Right lobe of liver (tissue), 6 donors: ENCODE results near the gene ANGPTL4. TPM values are rescaled to one million over a fixed set of nuclear protein-coding genes. Genes with fewer than 3 reads are reported as not detected.
"Not testable (repeated sequence)": the region's sequence is repeated elsewhere in the genome, so short reads cannot be mapped to it uniquely, and the experiment has no call there.

ENCODE experiments used
- ATAC-seq, 4 donors: fragments of 200-7000 bp; cut with Tn5 transposase; one replicate each; pipeline ENCODE4 v1.9.1; 2020; ENCODE audit warnings: mild to moderate bottlenecking in 4 of 4, moderate library complexity in 4 of 4
- DNase-seq, 3 donors: peaks; one replicate each; pipeline ENCODE4 v3.0.0-alpha.2; 2020
- H3K27ac ChIP-seq, 3 donors: fragments of 200-600 bp; one replicate each; pipeline ENCODE4 v1.8.0; 2022
- H3K27me3 ChIP-seq, 2 donors: fragments of 200-600 bp; one replicate each; pipeline ENCODE4 v1.8.0; 2022
- H3K36me3 ChIP-seq, 4 donors: fragments of 200-600 bp; sonication (generic) in 1 of 4; one replicate each; pipeline versions ENCODE4 v1.5.1 to v1.8.0; 2017 to 2022; ENCODE audit warnings: control low read depth in 1 of 4
- H3K4me1 ChIP-seq, 4 donors: fragments of 200-600 bp; sonication (generic) in 1 of 4; one replicate each; pipeline versions ENCODE4 v1.5.1 to v1.8.0; 2017 to 2022; ENCODE audit warnings: control low read depth in 1 of 4
- H3K4me3 ChIP-seq, 3 donors: fragments of 200-600 bp; one replicate each; pipeline ENCODE4 v1.8.0; 2022
- H3K9me3 ChIP-seq, 4 donors: fragments of 200-600 bp; sonication (generic) in 1 of 4; one replicate each; pipeline versions ENCODE4 v1.5.1 to v1.8.0; 2017 to 2022; ENCODE audit warnings: control low read depth in 1 of 4
- POLR2A ChIP-seq: fragments of 450-650 bp; IDR thresholded peaks from one replicate; pipeline ENCODE4 v1.6.1; 2017; ENCODE audit warnings: antibody characterized with exemption, mild to moderate bottlenecking
- WGBS: methylation state at CpG from one replicate; pipeline ENCODE4 v1.1.6; 2018; ENCODE audit warnings: low coverage, low lambda C conversion rate; ENCODE audit not compliant: insufficient coverage; ENCODE audit errors: missing lambda C conversion rate; 5-methylcytosine and 5-hydroxymethylcytosine counted together
- intact Hi-C, 2 donors: fragments of 100-400 bp; cut with DNase I; formaldehyde crosslinking; loops; one replicate each; pipeline versions ENCODE4 v1.11.2 to v1.14.1; 2022
- total RNA-seq, 6 experiments: library from RNA; depleted of rRNA in 2 of 6; stranded (reverse); fragments of >200 nt in 2 of 6; fragmentation: NEBNext Ultra II Directional in 3 of 6; extraction: Animal tissue kit (Norgen Biotek cat#: 25700) in 3 of 6; gene quantifications; one replicate each; pipeline versions ENCODE4 v1.1.0 to v1.2.4, GENCODE V29; 2016 to 2023
- TF ChIP-seq, protein P1 (sequence below), 4 donors: fragments of 200-600 bp in 3 of 4; fragments of 450-650 bp in 1 of 4; IDR thresholded peaks; one replicate each; pipeline versions ENCODE4 v1.5.1 to v1.8.0; 2016 to 2022; ENCODE audit warnings: antibody characterized with exemption in 4 of 4, mild to moderate bottlenecking in 2 of 4
- donor health status: DM: no; HTN: yes; CAD: no.
- donor health status: DM: no; HTN: no; CAD: no.
- donor health status: DM: no; HTN: no; CAD: no.
- donor health status: DM: no; HTN: yes; CAD: no.
- donor health status: DM: no; HTN: yes; CAD: no.

Gene ANGPTL4
- total RNA-seq, 6 experiments from 2014 or later, result 2.3 to 204 (median 125) TPM

DNA sequence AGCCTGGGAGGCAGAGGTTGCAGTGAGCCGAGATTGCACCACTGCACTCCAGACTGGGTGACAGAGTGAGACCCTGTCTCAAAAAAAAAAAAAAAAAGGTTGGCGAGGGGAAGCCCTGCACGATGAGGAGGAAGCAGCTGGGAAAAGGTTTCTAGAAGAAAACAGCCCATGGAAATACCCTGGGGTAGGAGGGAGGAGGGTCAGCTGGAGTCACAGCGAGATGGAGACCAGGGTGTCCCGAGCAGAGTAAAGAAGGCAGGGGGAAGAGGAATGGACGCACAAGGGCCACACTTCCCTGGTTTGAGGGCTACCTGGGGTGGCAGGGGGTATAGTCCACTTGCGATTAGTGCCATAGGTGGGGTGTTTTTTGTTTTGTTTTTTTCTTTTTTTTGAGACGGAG is 27.3 kb upstream of the ANGPTL4 start:
- no peak for ATAC-seq
- peaks cover 0 to 18% of the 10 kb centered on the region in 2 donors for H3K27me3 ChIP-seq
- peaks cover 0 to 5% (median 2%) of the 10 kb centered on the region in 4 donors for H3K4me1 ChIP-seq
- H3K4me3 ChIP-seq, result no peak overlapping the region
- no peak overlapping the region for H3K27ac ChIP-seq
- H3K9me3 ChIP-seq, result no peaks in the 10 kb centered on the region
- TF ChIP-seq, protein P1, sequence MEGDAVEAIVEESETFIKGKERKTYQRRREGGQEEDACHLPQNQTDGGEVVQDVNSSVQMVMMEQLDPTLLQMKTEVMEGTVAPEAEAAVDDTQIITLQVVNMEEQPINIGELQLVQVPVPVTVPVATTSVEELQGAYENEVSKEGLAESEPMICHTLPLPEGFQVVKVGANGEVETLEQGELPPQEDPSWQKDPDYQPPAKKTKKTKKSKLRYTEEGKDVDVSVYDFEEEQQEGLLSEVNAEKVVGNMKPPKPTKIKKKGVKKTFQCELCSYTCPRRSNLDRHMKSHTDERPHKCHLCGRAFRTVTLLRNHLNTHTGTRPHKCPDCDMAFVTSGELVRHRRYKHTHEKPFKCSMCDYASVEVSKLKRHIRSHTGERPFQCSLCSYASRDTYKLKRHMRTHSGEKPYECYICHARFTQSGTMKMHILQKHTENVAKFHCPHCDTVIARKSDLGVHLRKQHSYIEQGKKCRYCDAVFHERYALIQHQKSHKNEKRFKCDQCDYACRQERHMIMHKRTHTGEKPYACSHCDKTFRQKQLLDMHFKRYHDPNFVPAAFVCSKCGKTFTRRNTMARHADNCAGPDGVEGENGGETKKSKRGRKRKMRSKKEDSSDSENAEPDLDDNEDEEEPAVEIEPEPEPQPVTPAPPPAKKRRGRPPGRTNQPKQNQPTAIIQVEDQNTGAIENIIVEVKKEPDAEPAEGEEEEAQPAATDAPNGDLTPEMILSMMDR (IDR thresholded peaks at IDR 0.05), result no peak
- no peak for TF ChIP-seq POLR2A
- no peaks in the 10 kb centered on the region for H3K36me3 ChIP-seq
- intact Hi-C loops, result no loop called here
- DNase-seq, result no peak
- 43% methylated on average over 6 of the region's 8 CpGs for WGBS

DNA sequence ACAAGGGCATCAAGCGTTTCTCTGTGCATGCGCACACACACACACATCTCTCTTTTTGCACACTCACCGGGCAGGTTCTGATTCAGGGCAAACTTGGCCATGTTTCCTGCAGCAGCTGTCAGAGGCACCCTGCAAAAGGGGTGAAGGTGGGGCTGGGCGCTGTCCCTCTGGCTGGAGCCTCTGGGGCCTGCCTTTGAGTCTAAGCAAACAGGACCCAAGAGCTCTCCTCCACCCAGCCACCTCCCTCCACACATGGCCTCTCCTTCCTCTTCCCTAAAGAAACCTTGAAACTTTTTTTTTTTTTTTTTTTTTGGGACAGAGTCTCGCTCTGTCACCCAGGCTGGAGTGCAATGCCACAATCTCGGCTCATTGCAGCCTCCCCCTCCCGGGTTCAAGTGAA is 26.2 kb upstream of the ANGPTL4 start:
- Histone ChIP-seq H3K9me3 (no peaks in the 10 kb centered on the region), H3K4me3 (no peak overlapping the region), H3K27ac (no peak overlapping the region), H3K36me3 (no peaks in the 10 kb centered on the region), H3K27me3 (peaks cover 0 to 18% of the 10 kb centered on the region in 2 donors), H3K4me1 (peaks cover 0 to 6% (median 3%) of the 10 kb centered on the region in 4 donors)
- no peak for ATAC-seq
- no peak for TF ChIP-seq POLR2A
- TF ChIP-seq, protein P1 (IDR thresholded peaks at IDR 0.05), result no peak
- intact Hi-C loops, result no loop called here
- WGBS, result 50% methylated on average over 1 of the region's 7 CpGs
- no peak for DNase-seq

DNA sequence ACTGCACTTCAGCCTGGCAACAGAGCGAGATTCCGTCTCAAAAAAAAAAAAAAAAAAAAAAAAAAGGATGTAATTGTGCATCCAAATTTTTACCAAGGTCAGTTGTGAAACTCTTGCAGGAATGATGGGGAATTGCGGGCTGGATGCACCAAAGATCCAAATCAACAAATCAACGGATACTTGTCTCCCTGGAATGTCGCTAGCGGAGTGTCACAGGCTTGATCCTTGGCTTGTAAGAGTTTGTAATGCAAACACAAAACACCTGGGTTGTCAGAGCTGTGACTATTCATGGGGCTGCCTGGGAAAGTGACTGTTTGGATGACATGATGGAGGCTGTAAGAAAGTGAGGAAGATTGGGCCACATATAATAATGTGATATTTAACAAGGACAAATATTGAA is 25.1 kb upstream of the ANGPTL4 start:
- Histone ChIP-seq H3K36me3 (no peaks in the 10 kb centered on the region), H3K27ac (no peak overlapping the region), H3K9me3 (no peaks in the 10 kb centered on the region), H3K4me3 (no peak overlapping the region), H3K27me3 (peaks cover 0 to 9% of the 10 kb centered on the region in 2 donors), H3K4me1 (peaks cover 0 to 14% (median 3%) of the 10 kb centered on the region in 4 donors)
- intact Hi-C loops, result no loop called here
- ATAC-seq, result no peak
- 48% methylated on average over 4 of the region's 6 CpGs for WGBS
- no peak for DNase-seq
- no peak for TF ChIP-seq POLR2A
- TF ChIP-seq, protein P1 (IDR thresholded peaks at IDR 0.05), result no peak

DNA sequence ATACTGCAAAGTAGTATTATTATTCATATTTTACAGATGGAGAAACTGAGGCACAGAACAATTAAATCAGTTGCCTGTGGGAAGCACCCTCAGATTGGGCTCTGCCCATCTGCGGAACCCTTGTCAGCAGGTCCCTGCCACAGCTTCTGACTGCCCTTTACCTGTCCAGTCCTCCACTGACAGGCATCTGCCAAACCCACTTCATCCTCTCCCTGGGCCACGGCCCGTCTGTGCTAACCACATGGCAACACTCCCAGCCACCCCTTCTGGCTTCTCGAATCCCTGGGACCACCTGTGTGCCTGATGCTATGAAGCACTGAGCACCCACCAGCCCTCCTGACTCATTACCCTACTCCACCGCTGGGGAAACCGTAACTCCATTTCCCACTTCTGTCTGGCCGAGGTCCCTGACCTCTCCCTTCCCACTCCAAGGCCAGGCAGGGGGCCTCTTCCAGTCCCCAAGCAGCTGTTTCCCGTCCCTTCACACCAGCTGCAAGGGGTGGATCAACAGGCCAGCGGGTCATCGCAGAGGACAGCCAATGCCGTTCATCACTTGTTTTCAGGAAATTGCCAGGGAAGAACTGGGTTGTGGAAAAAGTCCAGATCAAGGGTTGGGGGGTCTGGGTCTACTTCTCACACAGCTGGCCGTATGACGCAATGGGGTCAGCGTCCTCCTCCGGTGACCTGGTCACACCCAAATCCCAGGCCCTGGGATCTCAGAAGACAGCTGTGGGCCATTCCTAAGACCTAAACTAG is 23.4 kb upstream of the ANGPTL4 start:
- H3K4me1 ChIP-seq, result peaks cover 0 to 9% (median 0%) of the 10 kb centered on the region in 4 donors
- DNase-seq, result peak; percentile 61 to 73 (median 64)
- peak; percentile 34 to 60 (median 46) for ATAC-seq
- H3K27ac ChIP-seq, result peak overlapping the region in 2 of 3 donors; percentile 16 to 18
- intact Hi-C loops, result no loop called here
- no peak for TF ChIP-seq POLR2A
- TF ChIP-seq, protein P1 (IDR thresholded peaks at IDR 0.05), result peak in 1 of 4 donors; percentile 22
- no peaks in the 10 kb centered on the region for H3K9me3 ChIP-seq
- 19% methylated on average over 15 of the region's 15 CpGs for WGBS
- no peaks in the 10 kb centered on the region for H3K27me3 ChIP-seq
- H3K36me3 ChIP-seq, result no peaks in the 10 kb centered on the region
- no peak overlapping the region for H3K4me3 ChIP-seq

DNA sequence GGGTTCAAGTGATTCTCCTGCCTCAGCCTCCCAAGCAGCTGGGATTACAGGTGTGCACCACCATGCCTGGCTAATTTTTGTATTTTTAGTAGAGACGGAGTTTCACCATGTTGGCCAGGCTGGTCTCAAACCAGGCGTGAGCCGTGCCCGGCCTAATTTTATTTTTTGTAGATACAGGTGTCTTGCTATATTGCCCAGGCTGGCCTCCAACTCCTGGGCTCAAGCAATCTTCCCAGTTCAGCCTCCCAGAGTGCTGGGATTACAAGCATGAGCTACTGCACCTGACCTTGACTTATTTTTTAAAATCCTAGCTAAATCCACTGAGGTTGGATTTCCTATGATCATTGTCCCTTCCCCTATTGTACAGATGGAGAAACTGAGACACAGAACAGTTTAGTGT is 22.5 kb upstream of the ANGPTL4 start:
- DNase-seq, ATAC-seq, H3K36me3 ChIP-seq, intact Hi-C loops, H3K9me3 ChIP-seq, H3K4me3 ChIP-seq, H3K4me1 ChIP-seq, H3K27me3 ChIP-seq: not testable (repeated sequence)
- peak overlapping the region in 2 of 3 donors; percentile 16 to 18 for H3K27ac ChIP-seq
- WGBS, result no CpG with 5 or more reads among the region's 4 CpGs
